ENCODE results near the gene STAT2. TPM values are rescaled to one million over a fixed set of nuclear protein-coding genes. Genes with fewer than 3 reads are reported as not detected.

STAT2 gene
- total RNA-seq, 1 experiment from 2014 or later: 30.6 TPM

GRCh38 chr12:56293795-56294194 lies 66.1 kb downstream of the STAT2 start:
- no peak for DNase-seq (ENCODE audit: low spot score)

Small RNAs within 50 kb of the gene (small RNA-seq; reads per million reads assigned to genes)
- gene RNU7-40P: not detected

Other genes with a start within 250 kb of the STAT2 start
- gene RPL41, start 243.5 kb downstream of the STAT2 start, total RNA-seq (2014; rRNA removed; shearing (Covaris generic)): 3,623 and 3,873 TPM in 2 replicates
- gene ZC3H10, start 241.8 kb downstream of the STAT2 start, total RNA-seq (2014; rRNA removed; shearing (Covaris generic)): 3.9 and 4.1 TPM in 2 replicates
- 81.1 and 103 TPM in 2 replicates for gene ESYT1, start 231.8 kb downstream of the STAT2 start, total RNA-seq (2014; rRNA removed; shearing (Covaris generic))
- 45.6 TPM in 2 replicates for gene MYL6B, start 207.5 kb downstream of the STAT2 start, total RNA-seq (2014; rRNA removed; shearing (Covaris generic))
- gene MYL6, start 201.7 kb downstream of the STAT2 start, total RNA-seq (2014; rRNA removed; shearing (Covaris generic)): 918 and 956 TPM in 2 replicates
- 15.5 and 20.2 TPM in 2 replicates for gene SMARCC2, start 170.6 kb downstream of the STAT2 start, total RNA-seq (2014; rRNA removed; shearing (Covaris generic))
- 94.3 and 103 TPM in 2 replicates for gene RNF41, start 138.2 kb downstream of the STAT2 start, total RNA-seq (2014; rRNA removed; shearing (Covaris generic))
- gene NABP2, start 135.8 kb downstream of the STAT2 start, total RNA-seq (2014; rRNA removed; shearing (Covaris generic)): 57.1 and 69.9 TPM in 2 replicates
- 8.6 and 10.7 TPM in 2 replicates for gene SLC39A5, start 130.1 kb downstream of the STAT2 start, total RNA-seq (2014; rRNA removed; shearing (Covaris generic))
- 8.1 and 13.4 TPM in 2 replicates for gene ANKRD52, start 101.7 kb downstream of the STAT2 start, total RNA-seq (2014; rRNA removed; shearing (Covaris generic))
- 8.6 and 20.8 TPM in 2 replicates for gene COQ10A, start 93.2 kb downstream of the STAT2 start, total RNA-seq (2014; rRNA removed; shearing (Covaris generic))
- gene CS, start 59.8 kb downstream of the STAT2 start, total RNA-seq (2014; rRNA removed; shearing (Covaris generic)): 139 and 154 TPM in 2 replicates
- gene CNPY2, start 44.1 kb downstream of the STAT2 start, total RNA-seq (2014; rRNA removed; shearing (Covaris generic)): 129 and 152 TPM in 2 replicates
- 28.8 and 30.9 TPM in 2 replicates for gene PAN2, start 26.1 kb downstream of the STAT2 start, total RNA-seq (2014; rRNA removed; shearing (Covaris generic))
- gene IL23A, start 21.2 kb downstream of the STAT2 start, total RNA-seq (2014; rRNA removed; shearing (Covaris generic)): 0.08 and 0.36 TPM in 2 replicates
- not detected in 2 replicates for gene APOF, start 2.8 kb upstream of the STAT2 start, total RNA-seq (2014; rRNA removed; shearing (Covaris generic))
- gene TIMELESS, start 89.3 kb upstream of the STAT2 start, total RNA-seq (2014; rRNA removed; shearing (Covaris generic)): 19.7 and 21.8 TPM in 2 replicates
- 0.15 and 0.26 TPM in 2 replicates for gene MIP, start 94.5 kb upstream of the STAT2 start, total RNA-seq (2014; rRNA removed; shearing (Covaris generic))
- 4.4 and 4.5 TPM in 2 replicates for gene SPRYD4, start 108.5 kb upstream of the STAT2 start, total RNA-seq (2014; rRNA removed; shearing (Covaris generic))
- 5.7 and 6.9 TPM in 2 replicates for gene GLS2, start 128.1 kb upstream of the STAT2 start, total RNA-seq (2014; rRNA removed; shearing (Covaris generic))
- gene RBMS2, start 161.7 kb upstream of the STAT2 start, total RNA-seq (2014; rRNA removed; shearing (Covaris generic)): 7.1 and 7.7 TPM in 2 replicates